Glomerular visceral epithelial cell (primary cell): Measurements from ENCODE around the gene EFNA2.
"Not testable (repeated sequence)": the region's sequence is repeated elsewhere in the genome, so short reads cannot be mapped to it uniquely, and the experiment has no call there.

Source experiments
- DNase-seq: peaks from one replicate; pipeline ENCODE4 v3.0.0-alpha.2; 2016; ENCODE audit errors: extremely low spot score

The EFNA2 gene

DNA sequence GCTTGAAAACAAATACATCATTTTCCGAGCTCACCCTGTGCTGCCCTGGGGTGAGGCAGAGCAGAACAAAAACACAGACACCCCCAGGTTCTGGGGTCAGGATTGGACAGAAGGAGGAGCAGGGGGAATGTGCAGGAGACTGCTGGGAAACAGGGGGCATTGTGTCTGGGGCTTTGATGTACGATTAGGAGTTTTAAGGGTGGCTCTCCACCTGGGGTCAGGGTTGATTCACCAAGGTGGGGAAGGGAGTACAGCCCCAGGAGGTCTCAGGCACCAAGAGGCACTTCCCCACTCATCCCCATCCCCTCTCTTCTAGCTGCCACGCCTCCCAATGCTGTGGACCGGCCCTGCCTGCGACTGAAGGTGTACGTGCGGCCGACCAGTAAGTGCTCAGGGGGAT lies 12.6 kb downstream of the EFNA2 start:
- DNase-seq, result no peak

GRCh38 chr19:1299801-1300200 lies 14.1 kb downstream of the EFNA2 start:
- DNase-seq, result no peak

DNA sequence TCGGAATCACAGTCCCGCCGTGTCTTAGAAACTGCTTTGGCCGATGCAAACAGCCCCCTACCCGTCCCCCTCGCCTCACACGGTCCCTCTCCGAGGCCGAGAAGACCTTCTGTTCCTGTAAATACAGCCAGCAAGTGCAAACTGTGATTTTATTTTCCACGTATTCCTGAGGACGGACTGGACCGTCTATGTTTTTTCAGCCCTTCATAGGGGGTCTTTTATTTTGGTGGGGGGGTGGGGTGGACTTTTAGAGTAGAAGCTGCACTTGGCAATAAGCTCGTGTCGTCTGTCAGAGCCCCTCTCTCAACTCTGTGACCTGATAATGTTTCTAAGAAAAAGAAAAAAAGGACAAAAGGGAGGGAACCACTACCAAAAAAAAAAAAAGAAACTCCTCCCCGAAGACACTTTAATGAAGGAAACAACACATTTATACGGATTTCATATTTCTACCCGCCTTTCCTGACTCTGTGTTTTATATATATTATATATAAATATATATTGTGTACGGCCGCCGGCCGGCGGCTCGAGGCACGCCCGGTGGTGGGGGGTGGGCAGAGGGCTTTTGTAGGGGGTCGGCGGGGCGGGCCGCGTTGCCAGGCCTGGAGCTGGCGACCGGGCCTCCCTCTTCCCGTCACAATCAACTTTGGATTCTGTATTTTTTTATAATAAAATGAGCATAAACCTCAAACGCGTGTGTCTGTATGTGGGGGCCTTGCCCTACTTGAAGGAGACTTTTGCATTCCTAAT lies 15.2 kb downstream of the EFNA2 start:
- DNase-seq, result no peak

- DNase-seq, result no peak
These were observed 17.0 kb downstream of the EFNA2 start for GRCh38 chr19:1302533-1303239.

GRCh38 chr19:1304197-1304924 lies 18.7 kb downstream of the EFNA2 start:
- DNase-seq, result no peak

DNA sequence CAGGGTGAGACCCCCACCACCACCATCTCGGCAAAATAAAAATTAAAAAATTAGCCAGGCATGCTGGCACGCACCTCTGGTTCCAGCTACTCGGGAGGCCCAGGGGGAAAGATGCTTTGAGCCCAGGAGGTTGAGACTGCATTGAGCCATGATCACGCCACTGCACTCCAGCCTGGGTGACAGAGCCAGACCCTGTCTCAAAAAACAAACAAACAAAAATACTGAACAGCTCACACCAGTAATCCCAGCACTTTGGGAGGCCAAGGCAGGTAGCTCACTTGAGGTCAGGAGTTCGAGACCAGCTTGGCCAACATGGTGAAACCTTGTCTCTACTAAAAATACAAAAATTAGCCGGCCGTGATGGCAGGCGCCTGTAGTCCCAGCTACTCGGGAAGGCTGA lies 19.7 kb downstream of the EFNA2 start:
- not testable (repeated sequence) for DNase-seq

DNA sequence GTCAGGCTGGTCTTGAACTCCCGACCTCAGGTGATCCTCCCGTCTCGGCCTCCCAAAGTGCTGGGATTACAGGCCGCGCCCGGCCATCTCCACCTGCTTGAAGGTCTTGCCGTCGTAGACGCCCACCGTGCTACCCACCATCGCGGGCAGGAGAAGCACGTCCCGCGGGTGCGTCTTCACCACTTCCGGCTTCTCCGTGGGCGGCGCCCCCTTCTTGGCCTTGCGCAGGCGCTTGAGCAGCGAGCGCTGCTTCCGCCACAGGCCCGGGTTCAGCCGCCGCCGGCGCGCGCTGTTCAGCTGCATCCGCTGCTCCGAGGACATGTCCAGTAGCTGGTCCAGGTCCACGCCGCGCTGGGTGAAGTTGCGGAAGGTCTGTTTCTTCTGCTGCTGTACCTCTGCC lies 21.6 kb downstream of the EFNA2 start:
- DNase-seq, result no peak

GRCh38 chr19:1307755-1308303 lies 22.2 kb downstream of the EFNA2 start:
- no peak for DNase-seq

- DNase-seq, result no peak
These were observed 23.0 kb downstream of the EFNA2 start for GRCh38 chr19:1308718-1309117.

GRCh38 chr19:1309977-1310852 lies 24.5 kb downstream of the EFNA2 start:
- no peak for DNase-seq

DNA sequence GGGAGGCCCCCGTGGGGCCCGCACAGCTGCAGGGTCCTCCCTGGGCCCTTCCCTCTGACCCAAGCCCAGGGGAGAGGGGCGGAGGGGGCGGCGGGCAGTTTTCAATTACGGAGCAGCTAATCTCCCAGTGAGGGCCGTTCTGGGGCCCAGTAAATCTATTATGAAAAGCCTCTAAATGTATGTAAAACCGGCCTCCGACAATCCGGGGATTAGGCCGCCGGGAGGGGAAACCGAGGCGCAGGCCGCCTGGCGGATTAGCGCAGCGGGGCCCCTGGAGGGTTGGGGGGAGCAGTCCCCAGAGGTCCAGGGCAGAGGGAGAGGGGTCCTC lies 25.1 kb downstream of the EFNA2 start:
- no peak for DNase-seq

DNA sequence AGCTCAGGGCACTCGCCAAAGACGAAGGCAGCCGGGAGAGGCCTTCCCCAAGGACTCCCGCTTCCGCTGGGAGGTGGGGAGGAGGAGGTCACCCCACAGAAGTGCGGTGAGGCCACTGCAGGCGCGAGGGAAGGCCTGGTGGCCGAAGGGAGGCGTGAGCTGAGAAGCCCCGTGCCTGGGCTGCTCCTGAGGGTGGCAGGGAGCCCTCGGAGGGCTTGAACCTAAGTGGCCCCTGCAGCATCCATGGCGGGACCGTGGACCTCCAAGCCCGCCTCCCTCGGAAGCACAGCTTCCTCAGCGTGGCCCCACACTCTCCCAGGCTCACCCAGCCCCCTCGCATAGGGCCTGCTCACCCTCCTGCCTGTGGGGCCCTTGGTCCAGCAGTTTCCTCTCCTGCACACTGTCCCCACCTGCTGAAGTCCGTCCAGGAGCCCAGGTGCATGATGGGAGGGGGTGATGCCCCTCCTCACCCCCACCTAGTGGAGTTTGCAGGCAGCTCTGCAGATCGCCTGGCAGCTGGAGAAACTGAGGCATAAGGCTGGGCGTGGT lies 25.9 kb downstream of the EFNA2 start:
- DNase-seq, result no peak

DNA sequence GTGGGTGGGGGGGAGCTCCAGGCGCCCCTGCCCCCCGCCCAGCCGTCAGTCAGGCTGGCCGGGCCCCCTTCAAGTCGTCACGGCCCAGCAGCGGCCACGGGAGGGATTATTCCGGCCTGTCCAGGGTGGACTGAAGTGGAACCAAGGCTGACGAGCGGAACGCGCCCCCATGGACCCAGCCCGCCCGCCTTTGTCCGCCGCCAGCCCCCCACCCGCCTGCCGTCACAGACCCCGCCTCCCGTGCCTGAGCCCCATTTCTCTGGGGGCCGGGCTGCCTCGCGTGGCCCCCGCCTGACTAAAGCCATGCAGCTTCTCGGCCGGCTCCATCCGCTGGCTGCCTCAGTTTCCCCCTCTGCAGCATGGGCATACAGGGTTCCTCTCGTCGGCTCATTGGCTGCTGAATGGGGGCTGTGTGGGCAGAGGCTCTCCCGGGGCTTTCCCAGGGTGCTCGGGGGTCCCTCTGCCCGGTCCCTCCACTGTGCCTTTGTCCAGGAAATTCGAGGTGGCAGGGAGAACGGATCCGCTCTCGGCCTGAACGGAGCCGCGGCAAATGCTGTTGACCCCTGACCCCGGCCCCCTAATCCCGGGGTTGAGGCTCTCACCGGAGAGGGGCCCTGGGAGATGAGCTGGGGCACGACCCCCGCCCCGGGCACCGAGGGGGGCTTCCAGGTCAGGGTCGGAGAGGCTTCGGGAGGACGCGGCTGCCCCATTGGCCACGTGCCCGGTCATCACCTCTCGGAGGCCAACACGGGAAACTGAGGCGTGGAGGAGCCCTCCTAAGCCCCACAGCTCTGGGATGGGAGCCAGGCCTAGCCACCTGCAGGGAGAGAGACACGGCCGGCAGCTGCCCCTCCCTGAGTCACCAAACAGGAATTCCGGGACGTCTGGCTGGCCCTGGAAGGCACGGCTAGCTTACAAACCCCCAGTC lies 27.4 kb downstream of the EFNA2 start:
- peak; percentile 89 for DNase-seq

GRCh38 chr19:1313695-1314613 lies 28.3 kb downstream of the EFNA2 start:
- DNase-seq, result peak; percentile 77

- DNase-seq, result peak; percentile 46
These were observed 29.9 kb downstream of the EFNA2 start for GRCh38 chr19:1315470-1316166.

DNA sequence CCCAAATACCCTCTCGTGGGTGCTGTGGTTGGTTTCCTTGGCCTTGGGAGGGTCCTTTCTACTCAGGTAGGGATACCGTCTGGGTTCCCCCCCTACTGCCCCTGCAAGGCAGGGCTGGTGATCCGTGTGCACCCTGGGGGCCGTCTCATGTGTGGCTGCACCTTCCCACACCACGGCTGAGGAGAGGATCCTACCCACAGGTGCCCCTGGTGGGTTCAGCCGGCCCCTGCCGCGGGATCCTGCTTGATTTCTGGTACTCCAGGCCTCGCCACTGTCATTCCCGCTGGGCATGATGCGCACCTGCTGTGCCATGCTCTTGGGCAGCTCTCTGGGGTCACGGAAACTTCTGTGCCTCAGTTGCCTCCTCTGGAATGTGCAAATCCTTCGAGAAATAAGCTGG lies 30.8 kb downstream of the EFNA2 start:
- no peak for DNase-seq

GRCh38 chr19:1317274-1318003 lies 31.8 kb downstream of the EFNA2 start:
- no peak for DNase-seq
